BJ (cell line): Measurements from ENCODE around the gene BICC1. TPM values are rescaled to one million over a fixed set of nuclear protein-coding genes. Genes with fewer than 3 reads are reported as not detected.

Source experiments
- CTCF ChIA-PET: fragments of 350-600 bp; formaldehyde crosslinking; extraction: SDS; loops from one replicate; lab custom pipeline; 2021; ENCODE audit warnings: antibody characterized with exemption, inconsistent platforms; lab: Yijun Ruan, JAX
- POLR2A ChIA-PET: fragments of 300-600 bp; sonication (Branson Sonifier 250); formaldehyde crosslinking; extraction: SDS; loops from one replicate; lab custom pipeline; 2021; ENCODE audit warnings: antibody characterized with exemption; lab: Charles Lee
- DNase-seq: peaks from one replicate; pipeline ENCODE4 v3.0.0-alpha.2; 2011; ENCODE audit warnings: low read depth
- H3K27me3 ChIP-seq: 2 replicates; pipeline ENCODE4 v1.6.0; 2011; ENCODE audit warnings: low read length; ENCODE audit not compliant: control insufficient read depth, insufficient read depth
- H3K36me3 ChIP-seq: 2 replicates; pipeline ENCODE4 v1.5.1; 2011; ENCODE audit warnings: low read length; ENCODE audit not compliant: control insufficient read depth, insufficient read depth
- H3K4me3 ChIP-seq: 2 replicates; pipeline ENCODE4 v1.5.1; 2011; ENCODE audit warnings: low read depth, mild to moderate bottlenecking, control low read depth, low read length
- CTCF ChIP-seq: IDR thresholded peaks from 2 replicates; pipeline ENCODE4 v1.5.1; 2011; ENCODE audit warnings: low read depth, mild to moderate bottlenecking, control low read depth, inconsistent platforms, low read length, moderate library complexity; ENCODE audit not compliant: insufficient read depth
- polyA plus RNA-seq: library from polyadenylated mRNA; depleted of rRNA; stranded (reverse); fragments of >200 nt; gene quantifications from 2 replicates; pipeline ENCODE4 v1.2.3, GENCODE V29; 2011

The BICC1 gene
- polyA plus RNA-seq, 1 experiment: 27.0 TPM

GRCh38 chr10:58637352-58637751 is 124.7 kb downstream of the BICC1 start:
- no peak for DNase-seq
- ChIA-PET CTCF (interaction anchor here (0.9 to 1.0 kb wide), 2 partner anchors 107 to 337 kb away, joined by 3 to 5 read pairs; no protein-coding TSS in a partner anchor), POLR2A (interaction anchor here (0.6 kb wide), 3 partner anchors 199 to 298 kb away, joined by 3 to 4 read pairs (median 4); no protein-coding TSS in a partner anchor)
- Histone ChIP-seq H3K27me3 (no peaks in the 10 kb centered on the region), H3K4me3 (no peak overlapping the region), H3K36me3 (no peaks in the 10 kb centered on the region)
- no peak for TF ChIP-seq CTCF

- DNase-seq: no peak
- H3K4me3 ChIP-seq: no peak overlapping the region
These were observed 125.7 kb downstream of the BICC1 start for GRCh38 chr10:58638388-58638787.

GRCh38 chr10:58641095-58641531 is 128.4 kb downstream of the BICC1 start:
- TF ChIP-seq CTCF: peak; percentile 27; the same call in 1 of the 2 replicates
- CTCF ChIA-PET: interaction anchor here (0.5 to 2.6 kb wide), 6 partner anchors 10 to 1699 kb away, joined by 3 to 12 read pairs (median 4); no protein-coding TSS in a partner anchor
- H3K36me3 ChIP-seq: no peaks in the 10 kb centered on the region
- POLR2A ChIA-PET: interaction anchor here (1.2 to 1.5 kb wide), 2 partner anchors 12 to 128 kb away, joined by 3 to 5 read pairs; no protein-coding TSS in a partner anchor
- H3K27me3 ChIP-seq: no peaks in the 10 kb centered on the region
- H3K4me3 ChIP-seq: no peak overlapping the region
- peak; percentile 99 for DNase-seq

More at GRCh38 chr10:58638388-58638787, 125.7 kb downstream of the BICC1 start:
- Histone ChIP-seq H3K27me3 (no peaks in the 10 kb centered on the region), H3K36me3 (no peaks in the 10 kb centered on the region)
- ChIA-PET CTCF (interaction anchor here (1.3 to 1.4 kb wide), 2 partner anchors 64 to 107 kb away, joined by 3 to 5 read pairs; no protein-coding TSS in a partner anchor), POLR2A (no interaction called here)
- no peak for TF ChIP-seq CTCF

- Histone ChIP-seq H3K36me3 (no peaks in the 10 kb centered on the region), H3K4me3 (no peak overlapping the region), H3K27me3 (no peaks in the 10 kb centered on the region)
- DNase-seq: peak; percentile 77
- no peak for TF ChIP-seq CTCF
- CTCF ChIA-PET: interaction anchor here (0.8 to 2.6 kb wide), 6 partner anchors 32 to 229 kb away, joined by 3 to 12 read pairs (median 4); no protein-coding TSS in a partner anchor
- POLR2A ChIA-PET: interaction anchor here (0.6 to 1.5 kb wide), 2 partner anchors 128 to 151 kb away, joined by 3 to 5 read pairs; no protein-coding TSS in a partner anchor
These were observed 129.0 kb downstream of the BICC1 start for GRCh38 chr10:58641708-58642107.

GRCh38 chr10:58642283-58642682 is 129.6 kb downstream of the BICC1 start:
- Histone ChIP-seq H3K36me3 (no peaks in the 10 kb centered on the region), H3K4me3 (no peak overlapping the region), H3K27me3 (no peaks in the 10 kb centered on the region)
- DNase-seq: no peak
- POLR2A ChIA-PET: interaction anchor here (0.6 kb wide), 1 partner anchor 151 kb away, joined by 3 read pairs; no protein-coding TSS in a partner anchor
- CTCF ChIA-PET: interaction anchor here (0.8 to 2.6 kb wide), 8 partner anchors 33 to 598 kb away, joined by 3 to 12 read pairs (median 4); no protein-coding TSS in a partner anchor
- no peak for TF ChIP-seq CTCF
